Type B pancreatic cell (in vitro differentiated cells): ENCODE results near the gene PRKAG3. TPM values are rescaled to one million over a fixed set of nuclear protein-coding genes. Genes with fewer than 3 reads are reported as not detected.
"Not testable (repeated sequence)": the region's sequence is repeated elsewhere in the genome, so short reads cannot be mapped to it uniquely, and the experiment has no call there.

Experiments
- DNase-seq: peaks from one replicate; pipeline ENCODE4 v3.0.0; 2021; ENCODE audit warnings: mixed read lengths; ENCODE audit not compliant: unreplicated experiment; ENCODE audit errors: extremely low spot score
- H3K27ac Mint-ChIP-seq: 2 replicates; pipeline ENCODE4 v1.8.0; 2021; ENCODE audit warnings: mild to moderate bottlenecking, mixed read lengths
- H3K27me3 Mint-ChIP-seq: 2 replicates; pipeline ENCODE4 v1.8.0; 2021; ENCODE audit warnings: mixed read lengths
- H3K36me3 Mint-ChIP-seq: 2 replicates; pipeline ENCODE4 v1.8.0; 2021; ENCODE audit warnings: mixed read lengths
- H3K4me1 Mint-ChIP-seq: one replicate; pipeline ENCODE4 v1.8.0; 2021; ENCODE audit warnings: mixed read lengths; ENCODE audit not compliant: unreplicated experiment
- H3K4me3 Mint-ChIP-seq: 2 replicates; pipeline ENCODE4 v1.8.0; 2021; ENCODE audit warnings: mild to moderate bottlenecking, mixed read lengths
- H3K9me3 Mint-ChIP-seq: 2 replicates; pipeline ENCODE4 v1.8.0; 2021; ENCODE audit warnings: mixed read lengths
- microRNA-seq: library from miRNA; unstranded; fragments of <30 nt; microRNA quantifications from one replicate; pipeline ENCODE4, GENCODE V29; 2020
- total RNA-seq: library from RNA; stranded (reverse); gene quantifications from 2 replicates; pipeline ENCODE4 v1.2.1, GENCODE V29; 2021; ENCODE audit warnings: low replicate concordance
- TF ChIP-seq, protein P1 (sequence below): fragments of 200-600 bp; sonication (generic); conservative IDR thresholded peaks from 2 replicates; pipeline ENCODE4 v1.5.0; 2021; ENCODE audit warnings: antibody characterized with exemption, mild to moderate bottlenecking

PRKAG3 gene
- total RNA-seq, 1 donor from 2014 or later: not detected

DNA sequence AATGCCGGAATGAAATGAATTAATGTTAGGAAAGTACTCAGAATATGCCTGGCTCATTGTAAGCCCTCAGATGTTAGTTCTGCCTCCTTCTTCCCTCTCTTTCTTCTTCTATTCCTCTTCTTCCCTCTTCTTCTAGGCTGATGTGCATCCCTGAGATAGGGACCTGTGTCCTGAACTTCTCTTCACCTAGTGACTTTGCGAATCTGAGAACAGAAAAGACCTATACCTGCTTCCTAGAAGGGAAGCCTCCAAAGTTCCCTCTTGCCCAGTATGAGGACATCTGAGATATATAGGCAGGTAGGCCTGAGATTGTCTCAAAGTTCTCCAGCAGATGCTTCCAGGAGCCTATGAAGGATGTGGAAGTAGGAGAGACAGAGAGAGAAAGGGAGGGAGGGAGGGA lies 57.7 kb downstream of the PRKAG3 start:
- Mint-ChIP-seq H3K36me3 (peaks cover 17% of the 10 kb centered on the region), H3K27ac (no peak overlapping the region), H3K9me3 (peaks cover 5% of the 10 kb centered on the region), H3K4me3 (no peak overlapping the region), H3K27me3 (no peaks in the 10 kb centered on the region), H3K4me1 (no peaks in the 10 kb centered on the region)
- no peak for DNase-seq
- TF ChIP-seq, protein P1, sequence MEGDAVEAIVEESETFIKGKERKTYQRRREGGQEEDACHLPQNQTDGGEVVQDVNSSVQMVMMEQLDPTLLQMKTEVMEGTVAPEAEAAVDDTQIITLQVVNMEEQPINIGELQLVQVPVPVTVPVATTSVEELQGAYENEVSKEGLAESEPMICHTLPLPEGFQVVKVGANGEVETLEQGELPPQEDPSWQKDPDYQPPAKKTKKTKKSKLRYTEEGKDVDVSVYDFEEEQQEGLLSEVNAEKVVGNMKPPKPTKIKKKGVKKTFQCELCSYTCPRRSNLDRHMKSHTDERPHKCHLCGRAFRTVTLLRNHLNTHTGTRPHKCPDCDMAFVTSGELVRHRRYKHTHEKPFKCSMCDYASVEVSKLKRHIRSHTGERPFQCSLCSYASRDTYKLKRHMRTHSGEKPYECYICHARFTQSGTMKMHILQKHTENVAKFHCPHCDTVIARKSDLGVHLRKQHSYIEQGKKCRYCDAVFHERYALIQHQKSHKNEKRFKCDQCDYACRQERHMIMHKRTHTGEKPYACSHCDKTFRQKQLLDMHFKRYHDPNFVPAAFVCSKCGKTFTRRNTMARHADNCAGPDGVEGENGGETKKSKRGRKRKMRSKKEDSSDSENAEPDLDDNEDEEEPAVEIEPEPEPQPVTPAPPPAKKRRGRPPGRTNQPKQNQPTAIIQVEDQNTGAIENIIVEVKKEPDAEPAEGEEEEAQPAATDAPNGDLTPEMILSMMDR: no peak

DNA sequence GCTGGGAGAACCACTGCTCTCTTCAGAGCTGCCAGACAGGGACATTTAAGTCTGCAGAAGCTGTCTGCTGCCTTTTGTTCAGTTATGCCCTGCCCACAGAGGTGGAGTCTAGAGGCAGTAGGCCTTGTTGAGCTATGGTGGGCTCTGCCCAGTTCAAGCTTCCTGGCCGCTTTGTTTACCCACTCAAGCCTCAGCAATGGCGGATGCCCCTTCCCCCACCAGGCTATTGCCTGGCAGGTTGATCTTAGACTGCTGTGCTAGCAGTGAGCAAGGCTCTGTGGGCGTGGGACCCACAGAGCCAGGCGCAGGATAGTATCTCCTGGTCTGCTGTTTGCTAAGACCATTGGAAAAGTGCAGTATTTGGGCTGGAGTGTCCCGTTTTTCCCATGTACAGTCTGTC lies 58.8 kb downstream of the PRKAG3 start:
- H3K4me3 Mint-ChIP-seq, H3K4me1 Mint-ChIP-seq, H3K27ac Mint-ChIP-seq, H3K27me3 Mint-ChIP-seq, DNase-seq, H3K9me3 Mint-ChIP-seq: not testable (repeated sequence)
- H3K36me3 Mint-ChIP-seq: peaks cover 17% of the 10 kb centered on the region

Small RNAs within 50 kb of the gene (microRNA-seq; reads per million reads assigned to microRNA genes)
- gene MIR9500: not detected

Other genes starting within 250 kb of the PRKAG3 start
- 0.40 and 1.4 TPM in 2 replicates for gene PLCD4, start 223.9 kb downstream of the PRKAG3 start, total RNA-seq
- 35.0 and 38.3 TPM in 2 replicates for gene ZNF142, start 172.2 kb downstream of the PRKAG3 start, total RNA-seq
- gene BCS1L, start 172.1 kb downstream of the PRKAG3 start, total RNA-seq: 46.0 and 64.2 TPM in 2 replicates
- gene RNF25, start 159.8 kb downstream of the PRKAG3 start, total RNA-seq: 22.8 and 30.5 TPM in 2 replicates
- gene STK36, start 159.7 kb downstream of the PRKAG3 start, total RNA-seq: 60.4 and 102 TPM in 2 replicates
- 59.2 and 79.8 TPM in 2 replicates for gene TTLL4, start 121.0 kb downstream of the PRKAG3 start, total RNA-seq
- gene CYP27A1, start 49.7 kb downstream of the PRKAG3 start, total RNA-seq: 6.5 and 6.9 TPM in 2 replicates
- 24.7 and 123 TPM in 2 replicates for gene WNT6, start 28.0 kb upstream of the PRKAG3 start, total RNA-seq
- gene WNT10A, start 49.0 kb upstream of the PRKAG3 start, total RNA-seq: 5.5 and 31.8 TPM in 2 replicates
- 5.9 and 10.0 TPM in 2 replicates for gene CDK5R2, start 127.9 kb upstream of the PRKAG3 start, total RNA-seq
- 12.5 and 51.1 TPM in 2 replicates for gene FEV, start 153.4 kb upstream of the PRKAG3 start, total RNA-seq
- 77.3 and 179 TPM in 2 replicates for gene CRYBA2, start 161.6 kb upstream of the PRKAG3 start, total RNA-seq
- gene CFAP65, start 209.7 kb upstream of the PRKAG3 start, total RNA-seq: 0.29 and 2.1 TPM in 2 replicates
- gene IHH, start 229.1 kb upstream of the PRKAG3 start, total RNA-seq: 10.8 and 13.8 TPM in 2 replicates